GM12878 (cell line): ENCODE measurements around the gene GJD3. TPM values are rescaled to one million over a fixed set of nuclear protein-coding genes. Genes with fewer than 3 reads are reported as not detected.

Experiments
- ATAC-seq: fragments of 200-7000 bp; cut with Tn5 transposase; 3 replicates; pipeline ENCODE4 v1.9.1; 2020; ENCODE audit warnings: mild to moderate bottlenecking, moderate library complexity
- BruUV-seq: library from RNA; stranded (reverse); fragments of 400-500 nt; replicated peaks from 2 replicates; lab custom pipeline; 2021; lab: Mats Ljungman, UMichigan
- CTCF ChIA-PET: fragments of 300-600 bp; sonication (Branson Sonifier 250); formaldehyde crosslinking; extraction: SDS; loops from one replicate; lab custom pipeline; 2021; ENCODE audit warnings: inconsistent platforms; lab: Yijun Ruan, JAX
- POLR2A ChIA-PET: fragments of 350-600 bp; formaldehyde crosslinking; extraction: SDS; loops from one replicate; lab custom pipeline; 2021; ENCODE audit warnings: inconsistent platforms; lab: Charles Lee
- RAD21 ChIA-PET: fragments of 300-600 bp; sonication (Branson Sonifier 250); formaldehyde crosslinking; loops from one replicate; lab custom pipeline; 2023; ENCODE audit warnings: antibody characterized with exemption; ENCODE audit not compliant: unreplicated experiment; lab: Charles Lee
- SMC1A ChIA-PET: fragments of 300-600 bp; sonication (Branson Sonifier 250); formaldehyde crosslinking; loops from one replicate; lab custom pipeline; 2023; ENCODE audit not compliant: unreplicated experiment, uncharacterized antibody; lab: Charles Lee
- DNase-seq: peaks from one replicate; pipeline ENCODE4 v3.0.0-alpha.2; 2011; ENCODE audit warnings: low read depth, low spot score
- FAIRE-seq: peaks from 3 replicates; lab custom pipeline; 2011; peaks lifted over from hg19 to GRCh38; lab: Jason Lieb, UNC
- H2AFZ ChIP-seq: 2 replicates; pipeline ENCODE4 v1.6.0; 2011; ENCODE audit warnings: low read depth, low read length, control low read depth; ENCODE audit not compliant: control insufficient read depth
- H3K27ac ChIP-seq: 2 replicates; pipeline ENCODE4 v1.5.1; 2011; ENCODE audit warnings: control low read depth; ENCODE audit not compliant: control insufficient read depth, insufficient read depth
- H3K27me3 ChIP-seq, 2 experiments: replicated peaks in 1 of 2; 2 replicates each; pipeline versions ENCODE4 v1.6.0 to v1.6.1; 2011; ENCODE audit warnings: low read length in 1 of 2; ENCODE audit not compliant: control insufficient read depth in 2 of 2, insufficient read depth in 2 of 2
- H3K36me3 ChIP-seq, 2 experiments: 2 replicates each; pipeline ENCODE4 v1.5.1; 2011; ENCODE audit warnings: low read length in 1 of 2; ENCODE audit not compliant: control insufficient read depth in 2 of 2, insufficient read depth in 2 of 2
- H3K4me1 ChIP-seq: 2 replicates; pipeline ENCODE4 v1.6.1; 2011; ENCODE audit warnings: mild to moderate bottlenecking, low read length, moderate library complexity, mixed read lengths; ENCODE audit not compliant: control insufficient read depth, insufficient read depth
- H3K4me2 ChIP-seq: 2 replicates; pipeline ENCODE4 v1.6.0; 2011; ENCODE audit warnings: control low read depth; ENCODE audit not compliant: control insufficient read depth, insufficient read depth
- H3K4me3 ChIP-seq: fragments of 200-600 bp; sonication (generic); 2 replicates; pipeline ENCODE4 v1.5.1; 2016
- H3K79me2 ChIP-seq: 2 replicates; pipeline ENCODE4 v1.6.0; 2011; ENCODE audit warnings: low read length; ENCODE audit not compliant: control insufficient read depth, insufficient read depth
- H3K9ac ChIP-seq: 2 replicates; pipeline ENCODE4 v1.8.0; 2011; ENCODE audit warnings: low read length, control low read depth, mixed read lengths; ENCODE audit not compliant: control insufficient read depth, insufficient read depth
- H3K9me3 ChIP-seq: replicated peaks from 3 replicates; pipeline ENCODE4 v1.5.1; 2011; ENCODE audit warnings: mild to moderate bottlenecking, low read length; ENCODE audit not compliant: control insufficient read depth, insufficient read depth
- H4K20me1 ChIP-seq: 2 replicates; pipeline ENCODE4 v1.6.0; 2011; ENCODE audit not compliant: control insufficient read depth, insufficient read depth
- CHD1 ChIP-seq: IDR thresholded peaks from 2 replicates; pipeline ENCODE4 v1.6.1; 2012; ENCODE audit warnings: low read depth, low read length, improper control_type of control experiment
- CHD2 ChIP-seq: IDR thresholded peaks from 2 replicates; pipeline ENCODE4 v1.6.1; 2011; ENCODE audit warnings: low read depth, low read length, improper control_type of control experiment, borderline replicate concordance
- CHD4 ChIP-seq: fragments of 200-600 bp; sonication (generic); IDR thresholded peaks from 2 replicates; pipeline ENCODE4 v1.6.1; 2016; ENCODE audit warnings: mild to moderate bottlenecking
- EP300 ChIP-seq, 2 experiments: fragments of 150-350 bp in 1 of 2; IDR thresholded peaks; 2 replicates each; pipeline ENCODE4 v1.6.1; 2011 to 2012; ENCODE audit warnings: low read depth in 2 of 2, low read length in 2 of 2, borderline replicate concordance in 1 of 2, improper control_type of control experiment in 1 of 2, inconsistent platforms in 1 of 2; ENCODE audit not compliant: control insufficient read depth in 1 of 2
- GATAD2B ChIP-seq: fragments of 450-650 bp; conservative IDR thresholded peaks from 2 replicates; pipeline ENCODE4 v1.6.1; 2017; ENCODE audit warnings: low read depth, mild to moderate bottlenecking, moderate library complexity
- NR2F1 ChIP-seq: fragments of 450-650 bp; conservative IDR thresholded peaks from 2 replicates; pipeline ENCODE4 v1.6.1; 2017; ENCODE audit warnings: mild to moderate bottlenecking
- PKNOX1 ChIP-seq: fragments of 450-650 bp; IDR thresholded peaks from 2 replicates; pipeline ENCODE4 v1.6.1; 2016; ENCODE audit warnings: mild to moderate bottlenecking
- YY1 ChIP-seq: IDR thresholded peaks from 2 replicates; pipeline ENCODE4 v1.6.1; 2011; ENCODE audit warnings: low read depth, mild to moderate bottlenecking, low read length
- ZNF207 ChIP-seq: fragments of 450-650 bp; IDR thresholded peaks from 2 replicates; pipeline ENCODE4 v1.6.1; 2014; ENCODE audit warnings: antibody characterized with exemption, mild to moderate bottlenecking, borderline replicate concordance
- WGBS: methylation state at CpG from one replicate; pipeline ENCODE4 v1.1.6; 2016; ENCODE audit warnings: low lambda C conversion rate; ENCODE audit not compliant: insufficient replicate concordance, insufficient coverage; ENCODE audit errors: missing lambda C conversion rate; 5-methylcytosine and 5-hydroxymethylcytosine counted together
- in situ Hi-C: fragments of 300-500 bp; cut with MboI; formaldehyde crosslinking; loops from 9 replicates; pipeline ENCODE4 v1.14.3; 2018; ENCODE audit warnings: mixed read lengths
- intact Hi-C: fragments of 100-400 bp; cut with micrococcal nuclease; formaldehyde crosslinking; loops from one replicate; pipeline ENCODE4 v1.14.2; 2022; ENCODE audit not compliant: unreplicated experiment
- polyA plus RNA-seq, 11 experiments: library from polyadenylated mRNA; depleted of rRNA in 4 of 11; unstranded in 6 of 11; stranded (reverse) in 5 of 11; fragments of >200 nt; fragmentation: Nextera tagmentation in 4 of 11; fragmentation: Illumina TruSeq in 1 of 11; extraction: Ambion mirVana in 4 of 11; extraction: Trizol in 1 of 11; gene quantifications; 1 replicate in 1 of 11; 2 replicates in 10 of 11; pipeline versions ENCODE4 v1.2.1 to v1.2.3, GENCODE V29; 2011 to 2016; ENCODE audit warnings: inconsistent platforms in 2 of 11, missing spikeins in 2 of 11, low read depth in 1 of 11
- total RNA-seq, 4 experiments: library from RNA; depleted of rRNA in 3 of 4; stranded (reverse); fragments of >200 nt in 3 of 4; fragmentation: Illumina TruSeq in 1 of 4; extraction: Trizol in 1 of 4; gene quantifications; 2 replicates each; pipeline versions ENCODE4 v1.2.1 to v1.2.3, GENCODE V29; 2013 to 2021

The GJD3 gene
- total and polyA plus RNA-seq, 10 of the 15 experiments (the other 5 are each of a cell fraction or from before 2014, with no cell fraction given): 1.6 TPM; not detected in 9

DNA sequence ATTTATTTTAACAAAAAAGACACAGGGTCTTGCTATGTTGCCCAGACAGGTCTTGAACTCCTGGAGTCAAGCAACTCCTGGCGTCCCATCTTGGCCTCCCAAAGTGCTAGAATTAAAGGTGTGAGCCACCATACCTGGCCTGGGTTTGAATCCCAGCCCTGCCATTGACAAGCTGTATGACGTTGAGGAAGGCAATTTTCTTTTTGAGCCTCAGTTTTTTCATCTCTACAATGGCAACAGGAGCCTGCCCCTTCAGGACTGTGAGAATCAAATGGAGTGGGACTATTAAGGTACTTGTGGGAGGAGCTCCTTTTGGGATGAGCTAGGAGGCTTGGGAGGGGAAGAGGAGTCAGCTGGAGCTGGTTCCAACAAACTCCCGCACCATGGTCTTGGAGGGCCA, 49.3 kb downstream of the GJD3 start:
- WGBS: 63% methylated on average over 3 of the region's 3 CpGs
- no peak overlapping the region for H3K4me2 ChIP-seq
- POLR2A ChIA-PET: interaction anchor here (9.8 kb wide), 1 partner anchor 9 kb away, joined by 123 read pairs; no protein-coding TSS in a partner anchor
- ATAC-seq (no peak), FAIRE-seq (no peak), DNase-seq (no peak)
- in situ Hi-C loops: no loop called here
- no peaks in the 10 kb centered on the region; a peak in 1 of 4 replicates for H3K36me3 ChIP-seq
- H3K4me1 ChIP-seq: peaks cover 52% of the 10 kb centered on the region
- RAD21 ChIA-PET: interaction anchor here (0.8 to 2.4 kb wide), 5 partner anchors 8 to 39 kb away, joined by 3 to 6 read pairs (median 5); no protein-coding TSS in a partner anchor
- SMC1A ChIA-PET: interaction anchor here (1.0 to 1.7 kb wide), 3 partner anchors 8 to 30 kb away, joined by 3 to 11 read pairs (median 3); no protein-coding TSS in a partner anchor
- H3K9ac ChIP-seq: no peak overlapping the region
- H2AFZ ChIP-seq: no peak overlapping the region
- no peak overlapping the region for H3K27ac ChIP-seq
- H3K79me2 ChIP-seq: peaks cover 24% of the 10 kb centered on the region
- no peak for TF ChIP-seq NR2F1
- no peak for TF ChIP-seq CHD4
- TF ChIP-seq YY1: no peak
- no peak for TF ChIP-seq CHD2
- no peak for TF ChIP-seq GATAD2B
- no peak for TF ChIP-seq PKNOX1
- TF ChIP-seq ZNF207: no peak
- TF ChIP-seq EP300 (IDR thresholded peaks at IDR 0.05; ENCODE audit: borderline replicate concordance in 1 of 2, control insufficient read depth in 1 of 2, low read depth in 2 of 2, low read length in 2 of 2): no peak
- TF ChIP-seq CHD1: no peak
- no peak overlapping the region for H3K4me3 ChIP-seq
- CTCF ChIA-PET: interaction anchor here (0.7 to 8.4 kb wide), 9 partner anchors 5 to 113 kb away, joined by 3 to 90 read pairs (median 6); partner anchors contain the start of gene RARA
- intact Hi-C loops: loop anchor here (10.0 kb wide), 1 partner anchor 100 kb away; the partner anchor contains the start of gene TOP2A
- H3K9me3 ChIP-seq: no peaks in the 10 kb centered on the region
- no peaks in the 10 kb centered on the region for H4K20me1 ChIP-seq
- BruUV-seq: no TSS peak
- H3K27me3 ChIP-seq: no peaks in the 10 kb centered on the region
